HG02973 (cell line): Measurements from ENCODE around the gene MICAL3.
"Not testable (repeated sequence)": the region's sequence is repeated elsewhere in the genome, so short reads cannot be mapped to it uniquely, and the experiment has no call there.

Experiments
- ATAC-seq: cut with Tn5 transposase; IDR thresholded peaks from one replicate; pipeline ENCODE4 v1.9.1; 2021; ENCODE audit warnings: moderate library complexity; ENCODE audit not compliant: unreplicated experiment

MICAL3 gene, protein sequence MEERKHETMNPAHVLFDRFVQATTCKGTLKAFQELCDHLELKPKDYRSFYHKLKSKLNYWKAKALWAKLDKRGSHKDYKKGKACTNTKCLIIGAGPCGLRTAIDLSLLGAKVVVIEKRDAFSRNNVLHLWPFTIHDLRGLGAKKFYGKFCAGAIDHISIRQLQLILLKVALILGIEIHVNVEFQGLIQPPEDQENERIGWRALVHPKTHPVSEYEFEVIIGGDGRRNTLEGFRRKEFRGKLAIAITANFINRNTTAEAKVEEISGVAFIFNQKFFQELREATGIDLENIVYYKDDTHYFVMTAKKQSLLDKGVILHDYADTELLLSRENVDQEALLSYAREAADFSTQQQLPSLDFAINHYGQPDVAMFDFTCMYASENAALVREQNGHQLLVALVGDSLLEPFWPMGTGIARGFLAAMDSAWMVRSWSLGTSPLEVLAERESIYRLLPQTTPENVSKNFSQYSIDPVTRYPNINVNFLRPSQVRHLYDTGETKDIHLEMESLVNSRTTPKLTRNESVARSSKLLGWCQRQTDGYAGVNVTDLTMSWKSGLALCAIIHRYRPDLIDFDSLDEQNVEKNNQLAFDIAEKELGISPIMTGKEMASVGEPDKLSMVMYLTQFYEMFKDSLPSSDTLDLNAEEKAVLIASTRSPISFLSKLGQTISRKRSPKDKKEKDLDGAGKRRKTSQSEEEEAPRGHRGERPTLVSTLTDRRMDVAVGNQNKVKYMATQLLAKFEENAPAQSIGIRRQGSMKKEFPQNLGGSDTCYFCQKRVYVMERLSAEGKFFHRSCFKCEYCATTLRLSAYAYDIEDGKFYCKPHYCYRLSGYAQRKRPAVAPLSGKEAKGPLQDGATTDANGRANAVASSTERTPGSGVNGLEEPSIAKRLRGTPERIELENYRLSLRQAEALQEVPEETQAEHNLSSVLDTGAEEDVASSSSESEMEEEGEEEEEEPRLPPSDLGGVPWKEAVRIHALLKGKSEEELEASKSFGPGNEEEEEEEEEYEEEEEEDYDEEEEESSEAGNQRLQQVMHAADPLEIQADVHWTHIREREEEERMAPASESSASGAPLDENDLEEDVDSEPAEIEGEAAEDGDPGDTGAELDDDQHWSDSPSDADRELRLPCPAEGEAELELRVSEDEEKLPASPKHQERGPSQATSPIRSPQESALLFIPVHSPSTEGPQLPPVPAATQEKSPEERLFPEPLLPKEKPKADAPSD (N-terminal part only)

DNA sequence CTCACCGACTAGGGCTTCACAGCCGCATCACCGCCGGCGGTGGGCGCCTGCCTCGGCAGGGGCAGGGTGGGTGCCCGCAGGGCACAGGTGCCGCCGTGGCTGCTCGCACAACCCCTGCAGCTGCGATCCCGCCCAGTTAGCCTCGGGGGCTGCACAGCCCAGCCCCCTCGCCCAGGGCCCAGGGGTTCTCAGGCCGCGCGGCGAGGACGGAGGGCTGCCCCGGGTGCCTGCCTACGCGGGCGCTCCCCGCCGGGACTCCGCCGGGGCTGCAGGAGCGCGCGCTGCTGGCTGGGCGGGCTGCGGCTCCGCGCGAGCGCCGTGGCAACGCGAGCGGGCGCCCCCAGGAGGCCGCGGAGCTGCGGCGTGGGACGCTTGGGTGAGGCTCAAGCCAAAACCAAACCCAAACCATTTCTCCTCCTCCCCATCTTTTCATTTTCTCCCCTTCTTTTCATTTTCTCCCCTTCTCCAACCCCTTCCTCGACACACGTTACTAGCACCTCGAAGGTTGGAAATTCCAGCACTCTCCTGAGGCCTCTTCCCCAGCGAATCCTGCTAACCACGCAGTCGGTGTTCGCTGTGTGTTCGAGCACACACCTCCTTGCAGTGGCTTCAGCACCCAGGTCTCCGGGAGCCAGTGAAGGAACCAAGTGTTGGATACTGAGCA, at the start of gene MICAL3:
TSS of gene MICAL3 (minus strand) at position 286 of the 664 bp plus-strand sequence. CDS start 117,749 bp downstream, outside the sequence.
- ATAC-seq, result no peak

- not testable (repeated sequence) for ATAC-seq
Observed at GRCh38 chr22:18073927-18074326, 49.6 kb upstream of the MICAL3 start.

- ATAC-seq, result no peak
Observed at GRCh38 chr22:18073467-18073866, 49.1 kb upstream of the MICAL3 start.

- ATAC-seq, result no peak
Observed at GRCh38 chr22:18071968-18072310, 47.6 kb upstream of the MICAL3 start.

DNA sequence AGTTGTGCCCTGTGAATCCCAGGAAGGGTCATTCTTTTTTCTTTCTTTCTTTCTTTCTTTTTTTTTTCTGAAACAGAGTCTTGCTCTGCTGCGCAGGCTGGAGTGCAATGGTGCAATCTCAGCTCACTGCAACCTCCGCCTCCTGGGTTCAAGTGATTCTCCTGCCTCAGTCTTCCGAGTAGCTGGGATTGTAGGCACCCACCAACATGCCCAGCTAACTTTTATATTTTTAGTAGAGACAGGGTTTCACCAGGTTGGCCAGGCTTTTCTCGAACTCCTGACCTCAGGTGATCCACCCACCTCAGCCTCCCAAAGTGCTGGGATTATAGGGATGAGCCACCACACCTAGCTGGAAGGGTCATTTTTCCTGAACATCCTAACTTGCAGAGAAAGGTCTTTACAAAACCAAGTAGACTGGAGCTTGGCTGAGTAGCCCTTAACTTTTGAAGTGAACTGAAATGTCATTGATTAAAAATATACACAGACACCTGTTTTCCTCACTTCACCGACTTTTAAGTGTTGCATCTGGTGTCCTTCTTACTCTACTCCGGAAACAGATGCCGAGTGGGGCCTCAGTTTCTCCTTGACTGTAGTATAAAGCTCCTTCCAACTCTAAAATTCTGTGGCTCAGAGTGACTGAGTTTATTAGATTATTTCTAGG, 47.1 kb upstream of the MICAL3 start:
- not testable (repeated sequence) for ATAC-seq

DNA sequence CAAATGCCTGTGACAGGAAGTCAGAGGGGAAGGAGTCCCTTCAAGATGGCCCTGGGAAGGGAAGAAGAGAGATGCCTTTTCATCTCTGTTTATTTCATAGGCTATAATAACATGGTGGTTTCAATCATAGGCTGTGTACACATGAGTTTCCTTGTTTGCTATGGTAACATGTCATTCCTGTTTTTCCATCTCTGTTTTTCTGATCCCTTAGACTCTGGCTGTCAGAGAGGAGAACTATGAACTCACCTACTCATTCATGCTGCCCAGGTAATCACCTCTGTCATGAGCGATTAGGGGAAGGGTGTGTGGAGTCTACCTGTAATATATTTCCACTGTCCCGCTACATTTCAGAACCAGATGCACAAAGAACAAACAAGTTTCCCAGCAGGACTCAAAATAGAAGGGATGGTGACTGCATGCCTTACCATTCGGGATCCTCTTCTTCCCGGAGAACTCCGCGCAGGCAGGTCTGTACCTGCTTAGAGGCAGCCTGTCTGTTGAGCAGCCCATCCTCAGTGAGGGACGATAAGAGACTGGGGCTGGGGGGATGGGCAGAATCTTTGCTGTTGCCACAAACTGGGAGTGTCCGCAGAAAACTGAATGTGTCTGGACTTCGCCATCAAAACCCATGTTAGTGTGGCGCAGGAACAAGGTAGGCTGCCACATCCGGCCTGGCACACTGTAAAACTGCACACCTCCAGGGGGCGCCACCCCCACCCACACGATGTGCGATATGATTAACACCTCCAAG, 46.4 kb upstream of the MICAL3 start:
- ATAC-seq, result no peak

GRCh38 chr22:18070041-18070440, 45.7 kb upstream of the MICAL3 start:
- ATAC-seq, result no peak

GRCh38 chr22:18069041-18069440, 44.7 kb upstream of the MICAL3 start:
- no peak for ATAC-seq

DNA sequence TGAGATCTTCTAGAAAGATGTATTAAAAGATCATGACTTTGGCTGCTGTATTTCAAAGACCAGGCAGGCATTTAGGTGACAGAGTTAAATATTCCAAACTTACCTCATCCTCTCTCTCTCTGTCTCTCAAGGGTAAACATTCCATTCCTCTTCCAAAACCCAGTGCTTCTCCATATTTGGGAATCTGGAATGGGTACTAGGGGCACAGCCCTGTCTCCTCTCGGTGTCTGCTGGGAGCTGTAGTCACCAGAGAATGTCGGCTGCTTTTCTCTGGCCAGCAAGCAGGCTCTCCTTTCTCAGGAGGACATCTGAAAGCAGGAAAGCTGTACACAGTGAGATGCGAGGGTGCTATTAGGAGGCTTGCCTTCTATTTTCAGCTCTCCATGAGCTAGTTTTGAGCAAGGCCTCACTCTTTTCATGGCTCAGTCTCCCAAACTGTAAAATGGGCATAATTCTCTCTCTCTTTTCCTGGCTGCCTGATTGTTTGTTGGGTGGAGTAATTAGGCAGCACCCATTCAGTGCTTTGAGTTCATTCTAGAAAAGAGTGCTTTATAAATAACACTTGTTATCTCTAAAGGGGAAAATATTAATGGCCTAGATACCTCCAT, 44.1 kb upstream of the MICAL3 start:
- ATAC-seq, result no peak

- ATAC-seq, result no peak
Observed at GRCh38 chr22:18067548-18068341, 43.4 kb upstream of the MICAL3 start.

- no peak for ATAC-seq
Observed at GRCh38 chr22:18067121-18067520, 42.8 kb upstream of the MICAL3 start.

- no peak for ATAC-seq
Observed at GRCh38 chr22:18066181-18066859, 42.0 kb upstream of the MICAL3 start.

DNA sequence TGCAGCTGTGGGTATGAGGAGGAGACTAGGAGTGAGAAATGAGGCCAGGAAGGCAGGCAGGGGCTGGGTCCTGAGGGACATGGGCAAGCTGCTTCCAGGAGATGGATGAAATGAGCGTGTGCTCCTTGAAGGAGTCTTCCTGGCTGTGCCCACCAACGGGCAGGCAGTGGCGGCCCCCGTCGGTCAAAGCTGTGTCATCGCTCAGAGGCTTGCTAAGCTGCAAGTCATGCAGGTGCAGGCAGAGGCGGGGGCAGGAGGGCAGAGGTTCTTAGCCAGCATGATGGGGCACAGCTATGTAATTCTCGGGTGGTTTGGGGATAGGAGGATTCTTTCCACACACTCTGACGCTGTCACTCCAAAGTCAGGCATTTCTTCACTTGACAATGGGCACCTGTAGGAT, 40.9 kb upstream of the MICAL3 start:
- no peak for ATAC-seq

GRCh38 chr22:18064636-18065035, 40.3 kb upstream of the MICAL3 start:
- no peak for ATAC-seq

- ATAC-seq, result not testable (repeated sequence)
Observed at GRCh38 chr22:18063715-18064114, 39.4 kb upstream of the MICAL3 start.

- no peak for ATAC-seq
Observed at GRCh38 chr22:18063306-18063705, 38.9 kb upstream of the MICAL3 start.

DNA sequence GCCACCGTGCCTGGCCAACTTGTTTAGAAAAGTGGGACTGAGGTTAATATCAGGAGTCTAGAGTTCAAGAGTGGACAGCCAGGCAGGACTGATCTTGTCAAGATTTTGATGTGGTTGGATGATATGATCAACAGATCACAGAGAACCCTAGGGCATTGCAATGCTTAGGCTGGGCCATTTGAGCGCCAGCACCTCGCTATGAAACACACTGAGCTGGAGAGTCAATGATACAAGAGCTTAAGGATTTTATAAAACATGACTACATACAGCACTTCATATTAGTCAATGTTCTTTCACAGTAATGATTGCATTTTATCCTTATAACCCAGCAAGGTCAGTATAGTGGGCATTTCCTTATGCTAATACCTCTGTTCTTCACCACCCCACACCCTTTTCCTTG, 38.1 kb upstream of the MICAL3 start:
- no peak for ATAC-seq
